OCI-M1 (cell line): ENCODE measurements around the gene DIP2C.

Experiments used
- DNase-seq: peaks from one replicate; lab custom pipeline; 2025; lab: John Stamatoyannopoulos, UW

The DIP2C gene

DNA sequence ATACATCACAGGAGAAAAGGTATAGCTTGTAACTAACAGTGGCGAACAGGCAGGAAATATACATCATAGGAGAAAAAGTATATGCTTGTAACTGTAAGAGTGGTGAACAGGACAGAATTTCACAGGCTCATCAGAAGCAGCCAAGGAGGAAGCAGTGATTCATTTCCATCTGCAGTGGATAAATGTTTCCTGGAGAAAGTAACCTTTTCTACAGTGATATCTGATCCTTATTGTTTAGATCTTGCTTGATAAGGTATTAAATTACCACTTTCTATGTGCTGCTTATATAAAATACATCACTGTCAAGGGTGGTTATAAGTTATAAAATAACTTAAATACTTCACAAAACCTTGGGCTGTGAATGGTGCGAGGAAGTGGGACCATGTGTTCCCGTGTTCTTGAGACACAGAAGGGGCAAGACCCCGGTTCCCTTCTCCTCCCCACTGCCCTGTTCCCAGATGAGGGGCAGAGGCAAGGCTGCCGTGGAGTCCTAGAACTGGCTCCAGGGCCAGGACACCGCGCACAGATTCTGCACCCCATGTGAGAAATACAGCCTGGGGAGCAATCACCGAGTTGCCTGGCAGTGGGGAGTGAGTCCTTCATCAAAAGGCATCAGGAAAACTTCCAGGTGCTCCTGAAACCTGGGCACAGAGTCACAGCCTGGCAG is 135.2 kb downstream of the DIP2C start:
- DNase-seq = no peak

DNA sequence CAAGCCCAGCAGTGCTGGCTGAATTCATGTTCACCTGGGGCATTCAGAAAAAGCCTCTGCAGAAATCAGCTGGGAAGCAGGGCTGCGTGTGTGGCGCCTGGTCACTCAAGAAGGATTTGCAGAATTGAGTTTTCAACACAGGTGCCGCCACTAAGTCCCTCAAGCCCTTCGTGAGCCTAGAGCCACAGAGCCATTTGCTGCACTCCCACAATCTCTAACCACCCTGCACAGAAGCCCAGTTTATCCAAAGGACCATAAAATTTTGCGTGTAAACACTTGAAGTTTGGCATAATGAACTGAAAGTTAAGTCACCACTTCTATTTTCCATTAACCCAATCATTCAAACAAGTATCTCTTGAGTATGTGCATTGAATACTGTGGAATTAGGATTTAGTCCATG is 136.2 kb downstream of the DIP2C start:
- no peak for DNase-seq

DNA sequence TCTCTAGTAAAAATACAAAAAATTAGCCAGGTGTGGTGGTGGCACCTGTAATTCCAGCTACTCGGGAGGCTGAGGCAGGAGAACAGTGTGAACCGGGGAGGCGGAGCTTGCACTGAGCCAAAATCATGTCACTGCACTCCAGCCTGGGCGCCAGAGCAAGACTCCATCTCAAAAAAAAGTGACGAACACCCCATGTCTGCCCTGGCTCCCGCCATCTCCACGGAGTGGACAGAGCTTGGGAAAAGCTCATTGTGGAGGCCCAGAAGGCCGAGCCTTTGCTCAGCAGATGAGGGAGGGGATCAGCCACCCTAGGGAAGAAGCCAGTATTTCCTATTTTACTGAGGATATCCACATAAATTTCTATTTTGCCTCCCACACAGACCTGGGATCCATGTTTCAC is 136.8 kb downstream of the DIP2C start:
- no peak for DNase-seq

DNA sequence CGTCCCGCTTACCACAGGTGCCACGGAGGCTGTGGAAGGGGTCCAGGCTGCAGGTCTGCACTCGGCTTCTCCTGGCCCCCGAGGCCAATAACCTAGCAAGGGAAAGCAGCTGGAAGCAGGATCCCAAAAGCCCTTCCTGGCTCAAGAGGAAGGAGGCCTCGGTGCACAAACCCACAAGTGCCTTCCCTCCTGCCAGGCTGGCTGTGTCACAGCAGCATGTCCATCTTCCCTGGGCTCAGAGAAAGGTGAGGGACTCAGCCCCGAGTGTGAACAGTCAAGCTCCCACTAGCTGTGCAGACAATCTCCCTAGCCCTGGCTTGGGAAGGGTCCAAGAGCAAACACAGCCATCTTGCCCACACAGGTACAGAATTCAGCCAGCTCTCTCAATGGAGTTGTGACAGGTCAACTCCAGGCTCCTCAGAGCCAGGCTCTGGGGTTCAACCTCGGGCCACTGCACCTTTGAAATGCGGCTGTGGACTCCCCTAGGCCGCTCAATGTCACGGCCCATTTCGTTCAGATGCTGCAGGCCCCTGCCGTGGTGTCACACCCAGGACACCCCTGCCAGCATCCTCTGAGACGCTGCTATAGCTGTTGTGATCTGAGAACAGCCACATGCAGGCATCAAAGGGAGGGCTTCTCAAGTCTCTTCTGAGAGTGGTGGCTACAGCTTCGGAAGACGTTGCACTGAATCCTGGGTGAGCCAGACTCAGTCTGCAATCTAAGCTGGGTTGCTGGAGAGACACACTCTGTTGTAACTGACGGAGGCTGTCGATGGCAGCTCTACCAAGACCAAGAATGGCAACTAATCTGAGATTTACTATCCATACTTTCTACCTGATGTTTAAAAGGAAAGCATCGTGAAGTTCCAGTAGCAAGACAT is 137.9 kb downstream of the DIP2C start:
- no peak for DNase-seq

DNA sequence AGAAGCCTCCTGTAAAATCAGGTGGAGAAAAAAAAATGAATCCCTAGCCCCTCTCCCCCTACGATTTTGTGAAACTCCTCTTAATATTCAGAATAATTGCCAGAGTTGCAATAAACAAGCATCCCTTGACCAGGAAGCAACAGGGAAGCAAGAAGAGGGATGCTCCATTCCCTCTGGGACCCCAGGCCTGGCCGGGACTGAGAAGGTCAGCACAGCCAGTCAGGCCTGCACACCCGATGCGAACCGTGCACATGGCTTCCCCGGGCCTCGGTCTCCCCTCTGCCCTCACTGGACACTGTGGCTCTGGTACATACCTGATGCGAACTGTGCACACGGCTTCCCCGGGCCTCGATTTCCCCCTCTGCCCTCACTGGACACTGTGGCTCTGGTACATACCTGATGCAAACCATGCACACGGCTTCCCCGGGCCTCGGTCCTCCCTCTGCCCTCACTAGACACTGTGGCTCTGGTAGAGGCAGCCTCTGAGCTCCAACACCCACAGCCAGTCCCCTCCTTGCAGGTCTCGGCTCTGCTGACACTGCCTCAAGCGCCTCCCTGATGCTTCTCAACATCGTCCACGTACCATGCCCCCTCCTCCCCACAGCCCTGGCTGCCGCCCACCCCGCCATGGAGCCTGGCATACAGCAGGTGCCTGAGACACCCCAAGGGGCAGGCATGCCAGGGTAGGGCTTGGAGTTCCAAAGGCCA is 138.6 kb downstream of the DIP2C start:
- DNase-seq = no peak

DNA sequence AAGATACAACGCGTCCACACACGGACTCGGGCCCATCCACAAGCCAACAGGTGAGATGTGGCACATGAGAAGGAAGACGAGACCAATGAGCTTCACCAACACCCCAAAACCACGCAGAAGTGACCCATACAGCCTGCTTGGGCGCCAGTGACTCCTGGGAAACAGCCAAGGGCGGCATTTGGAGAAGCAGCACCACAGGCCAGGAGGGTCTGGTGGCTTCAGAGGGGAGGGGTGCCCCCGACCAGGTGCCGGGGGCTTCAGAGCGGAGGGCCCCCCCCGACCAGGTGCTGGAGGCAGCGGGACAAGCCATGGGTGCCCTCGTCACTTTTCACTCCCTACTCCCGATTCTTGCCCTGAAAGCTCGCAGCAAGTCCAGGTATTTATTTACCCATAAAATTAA is 140.1 kb downstream of the DIP2C start:
- no peak for DNase-seq

DNA sequence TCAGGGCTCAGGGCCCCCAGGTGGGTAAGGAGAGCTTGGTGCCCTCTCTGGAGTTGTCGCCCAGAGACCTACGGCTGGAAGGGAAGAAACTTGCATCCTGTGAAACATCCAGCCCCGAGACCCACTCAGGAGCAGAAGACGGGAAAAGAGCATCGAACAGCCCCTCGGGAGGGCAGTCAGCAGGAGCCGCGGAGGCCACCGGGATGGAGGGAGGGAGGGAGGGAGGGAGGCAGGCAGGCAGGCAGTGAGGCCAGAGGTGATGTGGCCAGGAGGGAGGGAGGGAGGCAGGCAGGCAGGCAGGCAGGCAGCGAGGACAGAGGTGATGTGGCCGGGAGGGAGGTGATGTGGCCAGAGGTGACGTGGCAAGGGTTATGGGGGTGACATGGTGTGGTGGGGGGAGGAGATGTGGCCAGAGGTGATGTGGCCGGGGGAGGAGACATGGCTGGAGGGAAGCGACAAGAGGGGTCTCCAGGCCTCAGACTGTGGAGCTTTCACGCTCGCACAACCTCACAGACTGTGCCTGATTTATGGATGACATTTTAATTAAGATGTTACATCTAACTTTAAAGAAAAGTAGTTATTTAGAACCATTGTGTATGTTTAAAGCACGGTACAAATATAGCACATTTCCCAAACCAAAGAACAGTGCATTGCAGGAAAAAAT is 141.1 kb downstream of the DIP2C start:
- no peak for DNase-seq

GRCh38 chr10:547591-548081 is 141.8 kb downstream of the DIP2C start:
- DNase-seq = no peak

DNA sequence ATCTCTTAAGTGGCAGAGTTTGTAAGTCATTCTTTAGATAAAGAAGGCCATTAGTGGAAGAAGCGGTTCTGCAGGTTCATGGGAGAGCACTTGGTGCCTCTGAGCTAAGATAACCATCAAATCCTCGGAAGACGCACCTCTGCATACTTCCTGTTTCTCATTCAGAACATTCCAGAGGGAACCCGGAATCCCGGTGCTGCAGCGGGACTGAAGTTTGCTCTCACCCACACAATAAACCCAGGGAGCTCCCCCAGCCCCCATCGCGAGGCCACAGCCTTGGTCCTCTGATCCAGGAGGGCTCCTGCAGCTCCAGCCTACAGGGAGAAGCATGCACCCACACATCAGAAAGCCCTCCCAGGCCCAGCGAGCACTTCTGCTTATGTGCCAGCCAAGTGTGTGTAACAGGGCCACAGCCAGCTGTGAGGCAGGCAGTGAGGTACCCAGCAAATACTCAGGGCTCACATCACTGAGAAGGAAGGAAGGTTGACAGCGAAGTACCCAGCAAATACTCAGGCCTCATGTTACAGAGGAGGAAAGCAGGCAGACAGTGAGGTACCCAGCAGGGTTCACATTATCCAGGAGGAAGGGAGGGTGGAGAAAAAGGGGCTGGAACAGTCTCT is 142.4 kb downstream of the DIP2C start:
- DNase-seq = no peak

DNA sequence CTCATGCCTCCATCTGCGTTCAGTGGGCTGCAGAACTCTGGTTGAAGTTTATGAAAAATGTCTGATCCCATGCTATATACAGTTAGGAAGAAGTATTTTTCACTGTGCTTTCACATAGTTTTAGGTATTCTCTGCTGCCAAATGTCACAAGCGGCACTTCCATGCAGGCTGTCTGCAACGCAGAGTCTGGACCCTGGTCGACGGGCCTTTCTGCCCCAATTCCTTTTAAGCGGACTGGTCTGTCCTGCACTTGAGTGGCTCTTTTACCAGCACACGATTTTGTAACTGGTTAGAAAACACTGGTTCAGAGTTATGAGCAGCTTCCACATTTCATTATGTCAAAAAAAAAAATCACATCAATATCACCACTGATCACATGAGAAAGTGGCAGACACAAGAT is 143.0 kb downstream of the DIP2C start:
- DNase-seq = no peak

DNA sequence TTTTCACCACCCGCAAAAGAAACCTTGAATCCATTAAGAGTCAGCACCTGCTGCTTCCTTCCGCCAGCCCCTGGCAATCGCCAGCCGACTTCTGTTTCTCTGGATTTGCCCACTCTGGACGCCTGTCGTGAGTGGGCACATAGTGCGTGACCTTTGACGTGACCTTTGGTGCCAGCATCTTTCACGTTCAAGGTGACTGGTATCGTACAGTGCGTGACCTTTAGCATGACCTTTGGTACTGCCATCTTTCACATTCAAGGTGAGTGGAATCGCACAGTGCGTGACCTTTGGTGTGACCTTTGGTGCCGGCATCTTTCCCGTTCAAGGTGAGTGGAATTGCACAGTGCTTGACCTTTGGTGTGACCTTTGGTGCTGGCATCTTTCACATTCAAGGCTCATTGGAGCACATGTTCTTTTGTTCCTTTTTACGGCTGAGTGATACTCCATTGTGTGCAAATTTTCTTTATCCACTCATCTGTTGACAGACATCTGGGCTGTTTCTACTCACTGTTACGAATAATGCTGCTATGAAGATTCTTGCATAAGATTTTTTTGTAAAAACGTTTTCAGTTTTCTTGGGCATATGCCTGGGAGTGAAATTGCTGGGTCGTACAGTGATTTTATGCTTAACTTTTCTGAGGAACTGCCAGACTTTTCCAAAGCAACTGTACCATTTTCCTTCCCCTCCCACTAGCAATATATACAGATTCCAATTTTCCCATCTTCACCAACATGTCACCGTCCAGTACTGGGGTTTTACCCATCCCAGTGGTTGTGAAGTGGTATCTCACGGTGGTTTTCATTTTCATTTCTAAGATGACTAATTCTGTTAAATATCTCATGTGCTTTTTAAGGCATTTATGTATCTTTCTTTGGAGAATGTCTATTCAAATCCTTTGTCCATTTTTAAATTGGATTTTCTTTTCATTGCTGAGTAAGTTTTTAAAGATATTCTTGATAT is 145.3 kb downstream of the DIP2C start:
- no peak for DNase-seq

DNA sequence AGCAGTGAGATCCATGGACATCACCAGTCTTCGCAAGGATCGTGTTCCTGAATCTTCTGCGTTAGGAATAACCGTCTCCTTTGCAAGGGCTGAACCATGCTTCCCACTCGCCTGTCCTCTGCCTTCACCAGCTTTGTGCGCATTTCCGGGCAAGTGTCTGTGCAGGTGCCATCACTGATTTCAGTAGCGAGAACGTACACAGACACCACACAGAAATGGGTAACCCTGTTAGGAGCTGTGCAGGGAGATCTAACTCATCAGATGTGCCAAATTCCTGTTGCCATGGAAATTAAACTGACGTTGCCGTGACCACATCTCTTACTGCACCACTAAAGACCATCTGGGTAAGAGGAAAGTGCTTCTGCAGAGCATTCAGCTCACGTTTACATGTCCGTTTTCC is 146.3 kb downstream of the DIP2C start:
- DNase-seq = no peak

DNA sequence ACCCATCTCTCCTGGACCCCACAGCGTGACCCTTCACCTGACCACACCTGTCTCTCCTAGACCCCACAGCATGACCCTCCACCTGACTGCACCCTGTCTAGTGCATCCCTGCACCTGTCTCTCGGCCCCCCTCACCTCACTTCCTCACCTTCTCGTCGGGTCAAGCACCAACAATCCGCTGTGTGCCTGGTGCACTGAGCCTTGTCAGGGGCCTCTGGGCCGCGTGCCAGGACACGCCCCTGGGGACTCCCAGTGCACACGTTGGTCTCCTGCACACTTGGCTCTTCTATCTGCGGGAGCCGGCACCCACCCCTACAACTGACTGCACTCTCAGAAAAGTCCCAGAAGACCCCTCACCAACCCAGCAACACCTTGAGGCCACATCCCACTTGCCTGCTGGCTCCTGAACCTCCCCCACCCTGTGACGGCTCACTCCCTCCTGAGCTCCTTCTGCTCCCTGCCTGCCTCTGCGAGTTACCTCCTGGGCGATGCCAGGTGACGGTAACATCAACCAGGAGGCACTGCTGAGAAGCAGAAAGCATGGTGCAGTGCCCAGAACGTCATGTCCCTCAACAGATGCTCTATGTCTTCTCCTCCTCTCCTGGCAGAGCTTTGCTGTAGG is 147.6 kb downstream of the DIP2C start:
- no peak for DNase-seq

DNA sequence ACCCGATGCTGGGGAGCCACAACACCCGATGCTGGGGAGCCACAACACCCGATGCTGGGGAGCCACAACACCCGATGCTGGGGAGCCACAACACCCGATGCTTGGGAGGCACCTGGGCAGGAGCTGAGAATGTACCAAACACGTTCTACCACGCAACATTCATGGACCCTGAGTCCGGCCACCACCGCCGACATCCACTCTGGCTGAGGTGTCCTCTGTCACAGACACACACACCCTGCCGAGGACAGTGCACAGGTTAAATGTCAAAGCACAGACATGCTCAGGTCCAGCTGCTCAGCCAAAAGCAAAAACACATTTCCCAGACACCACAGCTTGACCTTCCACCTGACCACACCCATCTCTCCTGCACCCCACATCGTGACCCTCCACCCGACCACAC is 148.4 kb downstream of the DIP2C start:
- no peak for DNase-seq

DNA sequence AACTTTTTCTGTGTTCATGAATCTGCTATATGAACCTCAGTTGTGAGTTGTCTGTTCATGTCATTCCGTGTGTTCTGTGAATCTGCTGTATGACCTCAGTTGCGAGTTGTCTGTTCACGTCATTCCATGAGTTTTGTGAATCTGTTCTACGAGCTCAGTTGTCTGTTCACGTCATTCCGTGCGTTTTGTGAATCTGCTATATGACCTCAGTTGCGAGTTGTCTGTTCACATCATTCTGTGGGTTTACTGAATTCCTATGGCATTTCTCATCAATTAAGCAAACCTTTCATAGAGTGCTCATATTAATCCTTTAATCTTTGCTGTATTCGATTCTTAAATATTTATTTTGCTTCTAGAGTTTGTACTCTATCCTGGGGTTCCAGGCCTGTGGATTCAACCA is 150.6 kb downstream of the DIP2C start:
- DNase-seq = no peak

DNA sequence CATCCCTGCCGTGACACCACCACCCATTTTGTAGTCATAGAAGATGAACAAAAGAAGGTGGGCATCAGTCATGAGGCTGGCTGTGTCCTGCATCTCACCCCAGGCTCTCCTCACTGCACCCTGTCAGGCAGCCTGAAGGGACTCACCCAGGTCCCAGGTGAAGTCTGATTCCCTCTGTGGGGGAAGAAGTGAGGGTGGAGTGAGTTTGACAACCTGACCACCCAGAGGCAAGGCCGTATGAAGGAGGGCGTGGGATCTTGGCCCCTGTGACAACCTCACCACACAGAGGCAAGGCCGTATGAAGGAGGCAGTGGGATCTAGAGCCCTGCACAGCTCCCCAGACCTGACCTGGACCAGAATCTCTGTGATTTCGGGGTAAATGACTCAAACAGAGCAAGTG is 152.5 kb downstream of the DIP2C start:
- DNase-seq = no peak

DNA sequence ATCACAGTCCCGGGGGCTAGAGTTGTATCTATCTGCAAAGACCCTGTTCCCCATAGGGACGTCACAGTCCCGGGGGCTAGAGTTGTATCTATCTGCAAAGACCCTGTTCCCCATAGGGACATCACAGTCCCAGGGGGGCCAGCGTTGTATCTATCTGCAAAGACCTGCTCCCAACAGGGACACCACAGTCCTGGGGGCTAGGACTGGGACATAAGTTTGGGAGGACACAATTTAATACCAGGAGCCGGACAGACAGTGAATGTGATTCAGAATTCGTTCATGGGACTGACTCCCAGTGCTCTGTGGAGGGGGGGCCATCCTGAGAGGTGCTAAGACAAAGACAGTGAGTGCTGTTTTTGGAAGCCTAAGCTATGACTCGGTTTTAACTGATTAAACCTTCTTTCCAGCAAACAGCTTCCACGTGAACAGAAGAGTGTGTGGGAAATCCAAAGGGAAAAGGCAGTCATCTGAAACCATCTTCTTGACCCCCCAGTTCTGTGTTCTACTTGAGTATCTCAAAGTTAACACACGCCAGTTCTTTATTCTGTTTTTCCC is 153.0 kb downstream of the DIP2C start:
- no peak for DNase-seq

GRCh38 chr10:535952-536351 is 153.5 kb downstream of the DIP2C start:
- DNase-seq = no peak

DNA sequence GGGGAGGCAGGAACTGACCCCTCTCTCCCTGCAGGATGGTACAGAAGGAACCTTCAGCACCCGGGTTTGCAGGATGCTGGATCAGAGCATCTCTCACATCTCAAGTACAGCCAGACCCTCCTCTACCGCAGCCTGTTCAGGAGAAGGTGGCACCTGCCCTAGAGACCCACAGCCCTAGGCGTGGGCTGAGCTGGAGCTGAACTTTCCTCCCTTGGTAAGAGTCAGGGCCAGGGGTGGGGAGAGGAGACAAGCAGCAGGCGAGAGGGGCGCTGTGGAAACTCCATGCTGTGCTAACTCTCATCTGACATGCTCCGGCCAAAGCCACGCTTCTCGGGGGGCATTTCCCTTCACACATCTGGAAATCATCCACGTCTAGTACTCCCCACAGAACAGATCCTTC is 154.4 kb downstream of the DIP2C start:
- DNase-seq = no peak

GRCh38 chr10:534047-534566 is 155.4 kb downstream of the DIP2C start:
- no peak for DNase-seq
